ENCODE data around the gene LYPLA2.

Gene LYPLA2

DNA sequence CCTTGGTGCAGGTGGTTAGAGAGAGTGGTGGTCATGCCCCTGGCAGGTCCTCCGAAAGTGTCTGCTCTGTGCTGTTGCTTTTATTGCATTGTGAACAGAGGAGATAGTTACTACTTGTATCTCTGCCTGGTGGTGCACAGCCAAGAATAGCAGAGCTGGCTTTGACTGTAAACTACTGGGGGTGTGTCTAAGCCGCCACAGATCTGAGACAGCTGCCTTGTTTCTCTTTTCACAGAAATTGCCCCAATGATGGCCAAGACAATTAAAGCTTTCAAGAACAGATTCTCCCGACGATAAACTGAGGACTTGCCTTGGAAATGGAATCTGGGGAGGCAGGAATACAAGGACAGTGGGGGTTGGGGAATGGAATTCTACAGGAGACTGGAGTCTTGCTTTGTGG, 31.7 kb upstream of the LYPLA2 start:
- TF ChIP-seq, protein P1, sequence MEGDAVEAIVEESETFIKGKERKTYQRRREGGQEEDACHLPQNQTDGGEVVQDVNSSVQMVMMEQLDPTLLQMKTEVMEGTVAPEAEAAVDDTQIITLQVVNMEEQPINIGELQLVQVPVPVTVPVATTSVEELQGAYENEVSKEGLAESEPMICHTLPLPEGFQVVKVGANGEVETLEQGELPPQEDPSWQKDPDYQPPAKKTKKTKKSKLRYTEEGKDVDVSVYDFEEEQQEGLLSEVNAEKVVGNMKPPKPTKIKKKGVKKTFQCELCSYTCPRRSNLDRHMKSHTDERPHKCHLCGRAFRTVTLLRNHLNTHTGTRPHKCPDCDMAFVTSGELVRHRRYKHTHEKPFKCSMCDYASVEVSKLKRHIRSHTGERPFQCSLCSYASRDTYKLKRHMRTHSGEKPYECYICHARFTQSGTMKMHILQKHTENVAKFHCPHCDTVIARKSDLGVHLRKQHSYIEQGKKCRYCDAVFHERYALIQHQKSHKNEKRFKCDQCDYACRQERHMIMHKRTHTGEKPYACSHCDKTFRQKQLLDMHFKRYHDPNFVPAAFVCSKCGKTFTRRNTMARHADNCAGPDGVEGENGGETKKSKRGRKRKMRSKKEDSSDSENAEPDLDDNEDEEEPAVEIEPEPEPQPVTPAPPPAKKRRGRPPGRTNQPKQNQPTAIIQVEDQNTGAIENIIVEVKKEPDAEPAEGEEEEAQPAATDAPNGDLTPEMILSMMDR (IDR thresholded peaks at IDR 0.05) = no peak
- DNase-seq = no peak
- H3K4me1 Mint-ChIP-seq = no peaks in the 10 kb centered on the region
- peak overlapping the region; percentile 83 for H3K27ac Mint-ChIP-seq
- no peak overlapping the region for H3K4me3 Mint-ChIP-seq
- H3K36me3 Mint-ChIP-seq (ENCODE audit: low read depth) = peaks cover 67% of the 10 kb centered on the region
- no peaks in the 10 kb centered on the region for H3K9me3 Mint-ChIP-seq
- H3K27me3 Mint-ChIP-seq (ENCODE audit: low read depth, poor library complexity) = no peaks in the 10 kb centered on the region

DNA sequence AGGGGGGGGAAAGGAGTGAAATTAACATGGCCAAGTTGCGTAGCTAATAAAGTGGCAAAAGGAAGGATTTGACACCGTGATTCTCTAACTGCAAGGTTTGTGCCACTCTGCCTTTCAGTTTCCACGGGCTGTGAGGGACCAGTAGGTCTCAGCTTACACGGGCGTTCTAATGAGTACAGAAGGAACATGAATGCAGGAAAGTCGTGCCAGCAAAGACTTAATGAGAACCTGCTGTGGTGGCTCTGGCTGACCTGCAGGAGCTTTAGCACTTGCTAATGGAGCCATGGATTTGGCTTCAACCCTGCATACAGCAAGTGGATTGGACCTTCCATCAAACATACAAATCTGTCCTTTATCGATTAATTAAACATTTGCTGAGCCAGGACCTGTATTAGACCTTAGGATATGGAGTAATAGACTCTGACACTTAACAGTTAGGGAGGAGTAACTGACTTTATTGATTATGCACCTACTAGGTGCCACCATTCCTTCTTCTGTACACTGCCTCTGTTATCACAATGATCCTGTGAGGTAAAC, 27.8 kb upstream of the LYPLA2 start:
- Mint-ChIP-seq H3K4me3 (no peak overlapping the region), H3K9me3 (no peaks in the 10 kb centered on the region), H3K27ac (peak overlapping the region; percentile 48), H3K27me3 (ENCODE audit: low read depth, poor library complexity) (no peaks in the 10 kb centered on the region), H3K4me1 (no peaks in the 10 kb centered on the region), H3K36me3 (ENCODE audit: low read depth) (peaks cover 60% of the 10 kb centered on the region)
- TF ChIP-seq, protein P1 (IDR thresholded peaks at IDR 0.05) = no peak
- no peak for DNase-seq

DNA sequence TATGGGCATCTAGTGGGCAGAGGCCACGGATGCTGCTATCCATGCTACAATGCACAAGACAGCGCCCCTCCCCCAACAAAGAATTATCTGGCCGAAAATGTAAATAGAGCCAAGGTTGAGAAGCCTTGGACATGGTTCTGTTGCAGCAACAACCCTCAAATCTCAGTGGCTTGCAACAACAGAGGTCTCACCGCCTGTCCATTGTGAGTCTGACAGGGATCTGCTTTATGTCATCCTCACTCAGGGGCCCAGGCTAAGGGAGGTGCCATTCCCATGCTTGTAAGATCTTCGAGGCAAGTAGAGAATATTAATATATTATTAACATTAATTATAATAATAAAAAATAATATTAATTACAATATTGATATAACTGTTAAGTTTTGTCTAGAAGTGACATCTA, 22.2 kb upstream of the LYPLA2 start:
- no peak overlapping the region for H3K27ac Mint-ChIP-seq
- H3K27me3 Mint-ChIP-seq (ENCODE audit: low read depth, poor library complexity) = no peaks in the 10 kb centered on the region
- H3K9me3 Mint-ChIP-seq = no peaks in the 10 kb centered on the region
- H3K4me3 Mint-ChIP-seq = no peak overlapping the region
- H3K36me3 Mint-ChIP-seq (ENCODE audit: low read depth) = peaks cover 27% of the 10 kb centered on the region
- DNase-seq = no peak
- TF ChIP-seq, protein P1 (IDR thresholded peaks at IDR 0.05) = no peak
- no peaks in the 10 kb centered on the region for H3K4me1 Mint-ChIP-seq

DNA sequence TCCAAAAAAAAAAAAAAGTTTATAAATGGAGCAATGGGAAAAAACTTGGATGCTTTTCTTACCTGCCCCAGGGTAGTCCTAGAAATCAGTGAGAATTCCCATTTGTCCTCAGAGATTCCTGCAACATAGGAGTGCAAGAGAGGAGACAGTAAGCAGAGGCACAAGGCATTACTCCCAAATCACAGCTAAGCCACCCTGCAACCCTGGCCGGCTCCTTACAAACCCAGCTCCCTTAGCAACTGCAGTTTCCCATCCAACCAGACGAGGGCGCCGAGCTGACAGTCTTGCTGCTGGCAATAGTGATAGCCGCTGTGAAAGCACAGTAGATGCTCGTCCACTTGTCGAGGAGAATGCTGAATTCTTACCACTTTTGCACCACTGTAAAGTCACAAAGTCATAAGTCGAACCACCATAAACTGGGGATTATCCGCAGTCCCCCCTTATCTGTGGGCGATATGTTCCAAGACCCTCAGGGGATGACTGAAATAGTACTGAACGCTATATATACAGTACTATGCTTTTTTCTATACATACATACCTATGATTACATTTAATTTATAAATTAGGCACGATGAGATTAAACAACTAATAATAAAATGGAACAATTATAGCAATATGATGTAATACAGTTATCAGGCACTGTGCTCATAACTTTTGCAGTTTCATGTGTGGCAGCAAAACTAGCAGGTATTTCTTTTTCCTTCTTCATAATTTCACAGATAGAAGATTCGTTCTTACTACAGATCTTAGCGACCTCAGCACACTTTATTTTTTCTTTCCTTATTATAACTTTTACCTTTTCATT, 18.7 kb upstream of the LYPLA2 start:
- peaks cover 11% of the 10 kb centered on the region for H3K4me1 Mint-ChIP-seq
- no peak overlapping the region for H3K4me3 Mint-ChIP-seq
- TF ChIP-seq, protein P1 (IDR thresholded peaks at IDR 0.05) = peak; percentile 85
- no peaks in the 10 kb centered on the region for H3K27me3 Mint-ChIP-seq (ENCODE audit: low read depth, poor library complexity)
- H3K9me3 Mint-ChIP-seq = no peaks in the 10 kb centered on the region
- DNase-seq = peak; percentile 92
- peaks cover 14% of the 10 kb centered on the region for H3K36me3 Mint-ChIP-seq (ENCODE audit: low read depth)
- H3K27ac Mint-ChIP-seq = no peak overlapping the region

DNA sequence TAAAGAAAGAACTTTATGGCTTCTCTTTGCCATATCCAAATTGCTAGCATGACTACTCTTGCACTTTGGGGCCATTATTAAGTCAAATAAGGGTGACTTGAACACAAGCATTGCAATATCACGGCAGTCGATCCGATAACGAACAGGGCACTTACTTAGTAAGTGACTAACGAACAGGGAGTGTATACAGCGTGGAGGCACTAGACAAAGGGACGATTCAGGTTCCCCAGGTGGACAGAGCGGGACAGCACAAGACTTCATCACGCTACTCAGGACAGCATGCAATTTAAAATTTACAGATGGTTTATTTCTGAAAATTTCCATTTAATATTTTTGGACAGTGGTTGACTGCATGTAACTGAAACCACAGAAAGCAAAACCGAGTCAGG, 18.1 kb upstream of the LYPLA2 start:
- no peak overlapping the region for H3K27ac Mint-ChIP-seq
- DNase-seq = no peak
- H3K36me3 Mint-ChIP-seq (ENCODE audit: low read depth) = peaks cover 8% of the 10 kb centered on the region
- no peaks in the 10 kb centered on the region for H3K9me3 Mint-ChIP-seq
- H3K4me1 Mint-ChIP-seq = peaks cover 17% of the 10 kb centered on the region
- no peak overlapping the region for H3K4me3 Mint-ChIP-seq
- H3K27me3 Mint-ChIP-seq (ENCODE audit: low read depth, poor library complexity) = no peaks in the 10 kb centered on the region
- TF ChIP-seq, protein P1 (IDR thresholded peaks at IDR 0.05) = no peak

All from nephron progenitor cell (in vitro differentiated cells).